ENCODE results near the gene ARPC4.

Gene ARPC4

DNA sequence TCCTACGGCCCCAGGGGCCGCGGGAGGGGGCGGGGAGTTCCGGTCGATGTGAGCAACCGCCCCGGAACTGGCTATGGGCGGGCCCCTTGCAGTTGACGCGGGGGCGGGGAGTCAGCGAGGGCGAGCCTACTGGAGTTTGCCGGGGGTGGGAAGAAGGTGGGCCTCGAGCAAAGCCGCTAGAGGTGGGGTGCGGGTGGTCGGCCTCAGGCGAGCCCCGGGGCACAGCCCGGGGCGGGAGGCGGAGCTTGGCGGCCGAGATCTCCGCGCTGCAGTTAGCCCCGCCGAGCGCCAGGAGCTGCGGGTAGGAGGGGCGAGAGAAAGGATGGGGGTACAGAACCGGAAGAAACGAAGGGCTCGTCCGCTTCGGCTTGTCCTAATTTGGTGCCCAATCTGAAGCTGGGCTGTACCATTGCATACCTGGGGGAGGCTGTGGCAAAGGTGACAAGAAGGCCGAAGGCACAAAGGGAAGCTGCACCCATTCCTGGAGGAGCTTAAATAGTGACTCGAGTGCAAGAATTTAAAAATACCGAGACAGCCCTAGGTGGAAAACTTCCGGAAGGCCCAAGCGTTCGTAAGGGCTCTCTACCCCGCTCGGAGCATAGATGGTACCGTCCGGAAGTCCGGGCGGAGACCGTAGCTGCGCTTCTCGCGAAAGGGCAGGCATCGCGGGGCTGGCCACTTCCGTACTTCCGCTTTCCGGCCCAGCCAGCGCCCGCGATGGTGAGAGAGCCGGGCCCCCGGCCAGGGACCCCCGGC lies at the start of gene ARPC4, which contains the start of gene TADA3:
ARPC4 (plus strand) TSS at position 678 of the 756 bp plus-strand sequence; CDS start at position 718, 40 bp downstream.
TADA3 (minus strand) TSS at position 69 of the 756 bp plus-strand sequence. CDS start 1,007 bp downstream, outside the sequence.
- TF ChIP-seq, protein P1, sequence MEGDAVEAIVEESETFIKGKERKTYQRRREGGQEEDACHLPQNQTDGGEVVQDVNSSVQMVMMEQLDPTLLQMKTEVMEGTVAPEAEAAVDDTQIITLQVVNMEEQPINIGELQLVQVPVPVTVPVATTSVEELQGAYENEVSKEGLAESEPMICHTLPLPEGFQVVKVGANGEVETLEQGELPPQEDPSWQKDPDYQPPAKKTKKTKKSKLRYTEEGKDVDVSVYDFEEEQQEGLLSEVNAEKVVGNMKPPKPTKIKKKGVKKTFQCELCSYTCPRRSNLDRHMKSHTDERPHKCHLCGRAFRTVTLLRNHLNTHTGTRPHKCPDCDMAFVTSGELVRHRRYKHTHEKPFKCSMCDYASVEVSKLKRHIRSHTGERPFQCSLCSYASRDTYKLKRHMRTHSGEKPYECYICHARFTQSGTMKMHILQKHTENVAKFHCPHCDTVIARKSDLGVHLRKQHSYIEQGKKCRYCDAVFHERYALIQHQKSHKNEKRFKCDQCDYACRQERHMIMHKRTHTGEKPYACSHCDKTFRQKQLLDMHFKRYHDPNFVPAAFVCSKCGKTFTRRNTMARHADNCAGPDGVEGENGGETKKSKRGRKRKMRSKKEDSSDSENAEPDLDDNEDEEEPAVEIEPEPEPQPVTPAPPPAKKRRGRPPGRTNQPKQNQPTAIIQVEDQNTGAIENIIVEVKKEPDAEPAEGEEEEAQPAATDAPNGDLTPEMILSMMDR (IDR thresholded peaks at IDR 0.05; ENCODE audit: control extremely low read depth, extremely low read depth, low read depth, missing control alignments): no peak
- DNase-seq (ENCODE audit: extremely low spot score): peak; percentile 94
- CTCF ChIA-PET: interaction anchor here (0.7 to 1.3 kb wide), 8 partner anchors 11 to 393 kb away, joined by 3 to 4 read pairs (median 3); partner anchors contain the start of gene OGG1
- POLR2A ChIA-PET: interaction anchor here (0.8 to 1.6 kb wide), 8 partner anchors 9 to 396 kb away, joined by 3 to 6 read pairs (median 4); partner anchors contain the start of gene OGG1

DNA sequence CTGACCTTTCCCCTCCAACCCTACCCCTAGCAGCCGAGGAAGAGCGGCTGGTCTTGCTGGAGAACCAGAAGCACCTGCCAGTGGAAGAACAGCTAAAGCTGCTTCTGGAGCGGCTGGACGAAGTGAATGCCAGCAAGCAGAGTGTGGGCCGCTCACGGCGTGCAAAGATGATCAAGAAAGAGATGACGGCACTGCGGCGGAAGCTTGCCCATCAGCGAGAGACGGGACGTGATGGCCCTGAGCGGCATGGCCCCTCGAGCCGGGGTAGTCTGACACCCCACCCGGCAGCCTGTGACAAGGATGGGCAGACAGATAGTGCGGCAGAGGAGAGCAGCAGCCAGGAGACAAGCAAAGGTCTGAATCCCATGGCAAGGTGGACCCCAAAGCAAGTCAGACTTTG lies 49.3 kb upstream of the ARPC4 start:
- TF ChIP-seq, protein P1 (IDR thresholded peaks at IDR 0.05; ENCODE audit: control extremely low read depth, extremely low read depth, low read depth, missing control alignments): no peak
- POLR2A ChIA-PET: no interaction called here
- CTCF ChIA-PET: interaction anchor here (5.6 kb wide), 1 partner anchor 10 kb away, joined by 26 read pairs; the partner anchor contains the start of gene BRPF1
- no peak for DNase-seq (ENCODE audit: extremely low spot score)

DNA sequence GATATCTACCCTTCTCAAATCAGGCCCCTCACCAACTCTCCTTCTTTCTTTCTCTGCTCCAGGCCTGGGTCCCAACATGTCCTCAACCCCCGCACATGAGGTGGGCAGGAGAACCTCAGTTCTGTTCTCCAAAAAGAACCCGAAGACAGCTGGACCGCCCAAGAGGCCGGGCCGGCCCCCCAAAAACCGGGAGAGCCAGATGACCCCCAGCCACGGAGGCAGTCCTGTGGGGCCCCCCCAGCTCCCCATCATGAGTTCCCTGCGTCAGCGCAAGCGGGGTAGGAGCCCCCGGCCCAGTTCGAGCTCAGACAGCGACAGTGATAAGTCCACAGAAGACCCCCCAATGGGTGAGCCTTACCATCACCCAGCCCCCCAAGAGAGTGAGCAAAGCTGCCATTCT lies 48.7 kb upstream of the ARPC4 start:
- POLR2A ChIA-PET: no interaction called here
- no peak for DNase-seq (ENCODE audit: extremely low spot score)
- CTCF ChIA-PET: interaction anchor here (0.9 to 5.6 kb wide), 3 partner anchors 11 to 18 kb away, joined by 3 to 26 read pairs (median 3); partner anchors contain the start of gene BRPF1
- TF ChIP-seq, protein P1 (IDR thresholded peaks at IDR 0.05; ENCODE audit: control extremely low read depth, extremely low read depth, low read depth, missing control alignments): no peak

DNA sequence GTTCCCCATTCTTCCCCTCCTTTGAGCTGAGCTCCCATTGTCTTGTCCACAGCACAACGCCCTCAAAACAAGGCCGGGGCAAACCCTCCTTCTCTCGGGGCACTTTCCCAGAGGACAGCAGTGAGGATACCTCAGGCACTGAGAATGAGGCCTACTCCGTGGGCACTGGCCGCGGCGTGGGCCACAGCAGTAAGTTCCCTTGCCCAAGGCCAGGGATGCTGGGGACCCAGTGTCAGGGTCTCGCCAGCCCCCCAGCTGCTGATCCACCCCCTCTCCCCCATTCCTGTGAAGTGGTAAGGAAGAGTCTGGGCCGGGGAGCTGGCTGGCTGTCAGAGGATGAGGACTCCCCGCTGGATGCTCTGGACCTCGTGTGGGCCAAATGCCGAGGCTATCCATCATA lies 47.4 kb upstream of the ARPC4 start:
- POLR2A ChIA-PET: interaction anchor here (1.0 kb wide), 1 partner anchor 47 kb away, joined by 3 read pairs; the partner anchor contains the start of genes ARPC4 and TADA3
- TF ChIP-seq, protein P1 (IDR thresholded peaks at IDR 0.05; ENCODE audit: control extremely low read depth, extremely low read depth, low read depth, missing control alignments): no peak
- CTCF ChIA-PET: interaction anchor here (1.0 to 5.6 kb wide), 2 partner anchors 12 kb away, joined by 4 to 26 read pairs; partner anchors contain the start of gene BRPF1
- no peak for DNase-seq (ENCODE audit: extremely low spot score)

DNA sequence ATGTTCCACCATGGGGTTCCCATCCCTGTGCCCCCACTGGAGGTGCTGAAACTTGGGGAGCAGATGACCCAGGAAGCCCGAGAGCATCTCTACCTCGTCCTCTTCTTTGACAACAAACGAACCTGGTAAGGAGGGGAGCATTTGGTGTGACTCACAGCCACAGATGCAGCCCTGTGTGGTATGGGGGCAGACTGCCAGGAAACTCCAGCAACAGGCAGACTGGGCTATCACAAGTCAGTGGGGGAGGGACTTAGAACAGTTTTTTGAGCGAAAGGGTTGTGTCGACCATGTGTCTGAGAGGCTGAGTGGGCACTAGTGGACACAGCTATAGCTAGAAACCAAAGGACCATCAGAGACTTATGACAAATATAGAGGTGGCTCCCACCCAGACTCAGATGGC lies 46.6 kb upstream of the ARPC4 start:
- POLR2A ChIA-PET: interaction anchor here (1.0 kb wide), 1 partner anchor 46 kb away, joined by 3 read pairs; the partner anchor contains the start of genes ARPC4 and TADA3
- DNase-seq (ENCODE audit: extremely low spot score): no peak
- TF ChIP-seq, protein P1 (IDR thresholded peaks at IDR 0.05; ENCODE audit: control extremely low read depth, extremely low read depth, low read depth, missing control alignments): no peak
- CTCF ChIA-PET: interaction anchor here (1.0 to 2.0 kb wide), 2 partner anchors 9 to 13 kb away, joined by 4 to 6 read pairs; no protein-coding TSS in a partner anchor

DNA sequence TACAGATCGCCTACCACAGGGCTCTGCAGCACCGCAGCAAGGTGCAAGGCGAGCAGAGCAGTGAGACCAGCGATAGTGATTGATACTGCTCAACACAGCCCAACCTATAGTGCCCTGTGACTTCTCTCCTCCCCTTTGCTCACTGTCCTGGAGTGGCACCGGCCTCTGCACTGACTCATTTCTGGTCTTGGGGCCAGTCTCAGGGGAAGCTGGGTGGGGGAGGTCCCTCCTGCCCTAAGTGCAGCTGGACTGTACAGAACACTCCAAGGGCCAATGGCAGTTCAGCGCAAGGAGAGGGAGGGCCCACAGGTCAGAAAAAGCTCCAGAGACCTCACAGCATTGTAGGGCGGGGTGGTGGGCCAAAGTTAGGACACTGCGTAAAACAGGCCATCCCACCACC lies 45.6 kb upstream of the ARPC4 start:
- ChIA-PET CTCF (interaction anchor here (2.0 to 4.5 kb wide), 2 partner anchors 10 to 13 kb away, joined by 6 to 21 read pairs; no protein-coding TSS in a partner anchor), POLR2A (interaction anchor here (0.6 to 0.7 kb wide), 2 partner anchors 10 to 15 kb away, joined by 3 read pairs; no protein-coding TSS in a partner anchor)
- DNase-seq (ENCODE audit: extremely low spot score): no peak
- TF ChIP-seq, protein P1 (IDR thresholded peaks at IDR 0.05; ENCODE audit: control extremely low read depth, extremely low read depth, low read depth, missing control alignments): no peak

Data from GM10248 (cell line).